WERI-Rb-1 (cell line): Measurements from ENCODE around the gene UBP1.
"Not testable (repeated sequence)": the region's sequence is repeated elsewhere in the genome, so short reads cannot be mapped to it uniquely, and the experiment has no call there.

Experiments used
- DNase-seq: peaks from one replicate; pipeline ENCODE4 v3.0.0-alpha.2; 2020
- H3K27ac ChIP-seq: fragments of 250-450 bp; sonication (Bioruptor Pico); 2 replicates; pipeline ENCODE4 v1.5.1; 2020; ENCODE audit warnings: mild to moderate bottlenecking, moderate library complexity
- H3K27me3 ChIP-seq: fragments of 250-450 bp; sonication (Bioruptor Pico); 2 replicates; pipeline ENCODE4 v1.5.1; 2021; ENCODE audit warnings: mild to moderate bottlenecking, low read depth, moderate library complexity; ENCODE audit not compliant: insufficient read depth, severe bottlenecking
- H3K36me3 ChIP-seq: fragments of 250-450 bp; sonication (Bioruptor Pico); 2 replicates; pipeline ENCODE4 v1.5.1; 2020; ENCODE audit warnings: mild to moderate bottlenecking, moderate library complexity
- H3K4me3 ChIP-seq: 2 replicates; pipeline ENCODE4 v1.5.1; 2011; ENCODE audit warnings: low read depth, mild to moderate bottlenecking, control low read depth, low read length
- H3K9me3 ChIP-seq: fragments of 250-450 bp; sonication (Bioruptor Pico); 2 replicates; pipeline ENCODE4 v1.5.1; 2021; ENCODE audit warnings: mild to moderate bottlenecking, moderate library complexity; ENCODE audit not compliant: severe bottlenecking
- CTCF ChIP-seq: IDR thresholded peaks from 2 replicates; pipeline ENCODE4 v1.5.1; 2011; ENCODE audit warnings: low read depth, mild to moderate bottlenecking, control low read depth, inconsistent platforms, low read length

The UBP1 gene

GRCh38 chr3:33453331-33453761 lies 13.1 kb upstream of the UBP1 start:
- no peak for DNase-seq
- Histone ChIP-seq H3K4me3 (no peak overlapping the region), H3K27ac (no peak overlapping the region), H3K9me3 (peaks cover 12% of the 10 kb centered on the region), H3K36me3 (no peaks in the 10 kb centered on the region), H3K27me3 (no peaks in the 10 kb centered on the region)
- TF ChIP-seq CTCF: no peak

GRCh38 chr3:33451994-33452393 lies 11.8 kb upstream of the UBP1 start:
- H3K9me3 ChIP-seq, H3K27me3 ChIP-seq, H3K27ac ChIP-seq, DNase-seq, H3K4me3 ChIP-seq, H3K36me3 ChIP-seq: not testable (repeated sequence)

GRCh38 chr3:33447958-33448357 lies 7.8 kb upstream of the UBP1 start:
- H3K4me3 ChIP-seq: no peak overlapping the region
- no peak for TF ChIP-seq CTCF
- peaks cover 1% of the 10 kb centered on the region for H3K9me3 ChIP-seq
- H3K27me3 ChIP-seq: no peaks in the 10 kb centered on the region
- DNase-seq: no peak
- no peaks in the 10 kb centered on the region for H3K36me3 ChIP-seq
- H3K27ac ChIP-seq: no peak overlapping the region

GRCh38 chr3:33447256-33447625 lies 7.0 kb upstream of the UBP1 start:
- H3K27ac ChIP-seq, H3K27me3 ChIP-seq, H3K36me3 ChIP-seq, H3K4me3 ChIP-seq, DNase-seq, H3K9me3 ChIP-seq: not testable (repeated sequence)

GRCh38 chr3:33442190-33442589 lies 2.0 kb upstream of the UBP1 start:
- no peak for DNase-seq
- H3K4me3 ChIP-seq: no peak overlapping the region
- H3K27me3 ChIP-seq: no peaks in the 10 kb centered on the region
- H3K36me3 ChIP-seq: peaks cover 4% of the 10 kb centered on the region
- H3K9me3 ChIP-seq: no peaks in the 10 kb centered on the region
- H3K27ac ChIP-seq: no peak overlapping the region; the same call in 1 of the 2 replicates
- TF ChIP-seq CTCF: no peak

GRCh38 chr3:33441225-33441976 lies 1.2 kb upstream of the UBP1 start:
- Histone ChIP-seq H3K4me3 (peak overlapping the region; percentile 82), H3K9me3 (no peaks in the 10 kb centered on the region), H3K27ac (peak overlapping the region; percentile 93), H3K27me3 (no peaks in the 10 kb centered on the region), H3K36me3 (peaks cover 4% of the 10 kb centered on the region)
- DNase-seq: no peak
- no peak for TF ChIP-seq CTCF
